ENCODE results near the gene SLAMF8. TPM values are rescaled to one million over a fixed set of nuclear protein-coding genes. Genes with fewer than 3 reads are reported as not detected.

Gene SLAMF8
- total RNA-seq = not detected in 2 replicates
- long read RNA-seq = 0 reads

DNA sequence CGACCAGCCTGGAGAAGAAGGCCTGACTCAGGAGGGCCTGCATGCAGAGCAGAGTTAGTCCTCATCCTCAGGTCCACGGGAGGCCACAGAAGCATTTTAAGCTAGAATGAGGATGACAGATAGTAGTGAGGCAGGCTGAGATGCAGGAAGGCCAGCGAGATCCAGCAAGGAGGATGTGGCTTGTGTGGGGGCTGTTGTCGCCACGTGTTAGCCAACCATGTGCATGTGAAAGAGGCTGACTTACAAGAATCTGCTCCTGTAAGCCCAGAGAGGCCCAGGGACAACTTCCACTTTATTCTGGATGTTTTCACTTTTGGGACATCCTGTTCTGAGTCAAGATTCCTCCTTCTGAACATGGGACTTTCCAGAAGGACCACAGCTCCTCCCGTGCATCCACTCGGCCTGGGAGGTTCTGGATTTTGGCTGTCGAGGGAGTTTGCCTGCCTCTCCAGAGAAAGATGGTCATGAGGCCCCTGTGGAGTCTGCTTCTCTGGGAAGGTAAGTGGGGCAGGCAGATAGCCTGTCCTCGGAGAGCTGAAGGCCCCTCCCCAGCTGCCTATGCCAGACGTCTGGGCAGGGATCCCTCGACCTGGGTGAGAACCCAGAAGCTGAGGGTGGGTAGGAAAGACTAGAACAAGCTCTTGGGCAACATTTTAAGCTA, at the start of gene SLAMF8:
Gene SLAMF8 (plus strand): TSS at position 433 of the 661 bp plus-strand sequence. CDS start 26 bp downstream, at position 459.
- Mint-ChIP-seq H3K36me3 (ENCODE audit: unreplicated experiment) (no peaks in the 10 kb centered on the region), H3K27me3 (ENCODE audit: unreplicated experiment) (peaks cover 24% of the 10 kb centered on the region), H3K9me3 (ENCODE audit: unreplicated experiment) (no peaks in the 10 kb centered on the region), H3K27ac (ENCODE audit: unreplicated experiment) (no peak within 1 kb of the TSS), H3K4me3 (ENCODE audit: unreplicated experiment) (no peak within 1 kb of the TSS), H3K4me1 (ENCODE audit: unreplicated experiment) (peaks cover 13% of the 10 kb centered on the region)
- TF ChIP-seq, protein P1, sequence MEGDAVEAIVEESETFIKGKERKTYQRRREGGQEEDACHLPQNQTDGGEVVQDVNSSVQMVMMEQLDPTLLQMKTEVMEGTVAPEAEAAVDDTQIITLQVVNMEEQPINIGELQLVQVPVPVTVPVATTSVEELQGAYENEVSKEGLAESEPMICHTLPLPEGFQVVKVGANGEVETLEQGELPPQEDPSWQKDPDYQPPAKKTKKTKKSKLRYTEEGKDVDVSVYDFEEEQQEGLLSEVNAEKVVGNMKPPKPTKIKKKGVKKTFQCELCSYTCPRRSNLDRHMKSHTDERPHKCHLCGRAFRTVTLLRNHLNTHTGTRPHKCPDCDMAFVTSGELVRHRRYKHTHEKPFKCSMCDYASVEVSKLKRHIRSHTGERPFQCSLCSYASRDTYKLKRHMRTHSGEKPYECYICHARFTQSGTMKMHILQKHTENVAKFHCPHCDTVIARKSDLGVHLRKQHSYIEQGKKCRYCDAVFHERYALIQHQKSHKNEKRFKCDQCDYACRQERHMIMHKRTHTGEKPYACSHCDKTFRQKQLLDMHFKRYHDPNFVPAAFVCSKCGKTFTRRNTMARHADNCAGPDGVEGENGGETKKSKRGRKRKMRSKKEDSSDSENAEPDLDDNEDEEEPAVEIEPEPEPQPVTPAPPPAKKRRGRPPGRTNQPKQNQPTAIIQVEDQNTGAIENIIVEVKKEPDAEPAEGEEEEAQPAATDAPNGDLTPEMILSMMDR (IDR thresholded peaks at IDR 0.05) = no peak
- DNase-seq (ENCODE audit: extremely low spot score, unreplicated experiment) = no peak

GRCh38 chr1:159778266-159778665, 48.4 kb upstream of the SLAMF8 start:
- H3K9me3 Mint-ChIP-seq (ENCODE audit: unreplicated experiment) = no peaks in the 10 kb centered on the region
- H3K36me3 Mint-ChIP-seq (ENCODE audit: unreplicated experiment) = no peaks in the 10 kb centered on the region
- TF ChIP-seq, protein P1 (IDR thresholded peaks at IDR 0.05) = no peak
- no peak for DNase-seq (ENCODE audit: extremely low spot score, unreplicated experiment)
- H3K27ac Mint-ChIP-seq (ENCODE audit: unreplicated experiment) = no peak overlapping the region
- no peak overlapping the region for H3K4me3 Mint-ChIP-seq (ENCODE audit: unreplicated experiment)
- H3K27me3 Mint-ChIP-seq (ENCODE audit: unreplicated experiment) = peaks cover under 1% of the 10 kb centered on the region
- H3K4me1 Mint-ChIP-seq (ENCODE audit: unreplicated experiment) = peaks cover 6% of the 10 kb centered on the region

DNA sequence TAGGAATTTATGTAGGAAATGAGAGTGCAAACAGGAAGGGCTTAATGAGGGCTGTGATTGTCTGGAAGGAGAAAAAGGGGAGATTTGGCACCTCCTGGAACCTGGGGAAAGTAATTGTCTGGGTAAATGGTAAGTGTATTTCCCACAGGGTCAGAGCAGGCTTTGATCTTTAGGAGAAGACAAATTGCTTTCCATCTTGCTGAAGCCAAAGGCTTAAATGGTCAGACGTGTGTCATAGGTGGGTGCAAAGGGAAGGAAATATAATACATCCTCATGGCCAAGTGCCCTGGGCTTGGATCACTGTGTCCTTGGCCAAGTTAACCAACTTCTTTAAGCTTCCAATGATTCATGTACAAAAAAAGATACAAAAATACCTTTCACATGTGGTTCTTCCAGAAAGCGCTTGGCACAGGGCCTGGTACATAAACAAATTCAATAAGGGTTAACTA, 47.2 kb upstream of the SLAMF8 start:
- no peak for DNase-seq (ENCODE audit: extremely low spot score, unreplicated experiment)
- H3K4me1 Mint-ChIP-seq (ENCODE audit: unreplicated experiment) = peaks cover 6% of the 10 kb centered on the region
- H3K27ac Mint-ChIP-seq (ENCODE audit: unreplicated experiment) = no peak overlapping the region
- no peaks in the 10 kb centered on the region for H3K27me3 Mint-ChIP-seq (ENCODE audit: unreplicated experiment)
- H3K36me3 Mint-ChIP-seq (ENCODE audit: unreplicated experiment) = no peaks in the 10 kb centered on the region
- TF ChIP-seq, protein P1 (IDR thresholded peaks at IDR 0.05) = no peak
- H3K4me3 Mint-ChIP-seq (ENCODE audit: unreplicated experiment) = no peak overlapping the region
- no peaks in the 10 kb centered on the region for H3K9me3 Mint-ChIP-seq (ENCODE audit: unreplicated experiment)

- Mint-ChIP-seq H3K4me3 (ENCODE audit: unreplicated experiment) (peak within 1 kb of the TSS; percentile 74), H3K36me3 (ENCODE audit: unreplicated experiment) (no peaks in the 10 kb centered on the region), H3K27me3 (ENCODE audit: unreplicated experiment) (no peaks in the 10 kb centered on the region), H3K4me1 (ENCODE audit: unreplicated experiment) (peaks cover 6% of the 10 kb centered on the region), H3K9me3 (ENCODE audit: unreplicated experiment) (no peaks in the 10 kb centered on the region), H3K27ac (ENCODE audit: unreplicated experiment) (no peak within 1 kb of the TSS)
- TF ChIP-seq, protein P1 (IDR thresholded peaks at IDR 0.05) = peak; percentile 98
- DNase-seq (ENCODE audit: extremely low spot score, unreplicated experiment) = peak; percentile 99
These were observed 45.8 kb upstream of the SLAMF8 start, which contains the start of gene DUSP23 for GRCh38 chr1:159780583-159781582. Gene DUSP23 (plus strand): TSS chr1:159780962. CDS start chr1:159781101, 139 bp downstream.

Measured in osteocyte (in vitro differentiated cells).